ENCODE results near the gene ALDH16A1. TPM values are rescaled to one million over a fixed set of nuclear protein-coding genes. Genes with fewer than 3 reads are reported as not detected.

The ALDH16A1 gene
- total RNA-seq, 4 donors from 2014 or later = 8.0 to 12.6 (median 9.9) TPM

DNA sequence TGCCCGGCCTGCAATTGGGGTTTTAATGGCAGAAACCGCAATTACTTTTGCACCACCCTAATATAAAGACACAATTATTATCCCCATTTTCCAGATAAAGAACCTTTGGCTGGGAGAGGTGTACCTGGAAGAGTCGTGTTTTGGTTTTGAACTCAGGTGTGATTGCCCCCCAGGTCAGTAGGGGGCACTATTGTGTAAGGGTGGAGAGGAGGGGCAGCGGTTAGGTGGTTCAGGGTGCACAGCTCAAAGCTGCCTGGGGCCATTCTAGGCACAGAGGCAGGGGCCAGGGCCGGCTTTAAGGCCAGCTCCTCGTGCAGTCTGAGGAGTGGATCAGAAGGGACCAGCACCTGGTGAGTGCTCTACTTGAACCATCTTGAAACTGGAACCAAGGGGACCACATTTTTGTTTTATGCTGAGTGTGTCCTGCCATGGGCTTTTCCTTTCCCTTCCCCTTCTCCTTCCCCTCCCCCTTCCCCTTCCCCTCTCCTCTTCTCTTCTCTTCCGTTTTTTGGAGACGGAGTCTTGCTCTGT, 53.6 kb downstream of the ALDH16A1 start:
- no peaks in the 10 kb centered on the region for H3K36me3 ChIP-seq
- H3K4me1 ChIP-seq = peaks cover 5 to 7% of the 10 kb centered on the region in 2 donors
- no peaks in the 10 kb centered on the region for H3K9me3 ChIP-seq
- in situ Hi-C loops (cut with MboI; ENCODE audit: low sequenced_read_pairs in 4 of 4) = loop anchor here in 3 of 4 donors (5.0 kb wide), 2 partner anchors 41 to 171 kb away; partner anchors contain the start of gene PRMT1 (in 1 of the 3)
- ATAC-seq (peak; percentile 25 to 71), DNase-seq (peak in 1 of 2 donors; percentile 50)
- intact Hi-C loops (cut with DNase I; ENCODE audit: low total_unique reads) = loop anchor here (1.0 kb wide), 3 partner anchors 41 to 166 kb away; no protein-coding TSS in a partner anchor
- H3K4me3 ChIP-seq = no peak overlapping the region
- TF ChIP-seq, protein P1, sequence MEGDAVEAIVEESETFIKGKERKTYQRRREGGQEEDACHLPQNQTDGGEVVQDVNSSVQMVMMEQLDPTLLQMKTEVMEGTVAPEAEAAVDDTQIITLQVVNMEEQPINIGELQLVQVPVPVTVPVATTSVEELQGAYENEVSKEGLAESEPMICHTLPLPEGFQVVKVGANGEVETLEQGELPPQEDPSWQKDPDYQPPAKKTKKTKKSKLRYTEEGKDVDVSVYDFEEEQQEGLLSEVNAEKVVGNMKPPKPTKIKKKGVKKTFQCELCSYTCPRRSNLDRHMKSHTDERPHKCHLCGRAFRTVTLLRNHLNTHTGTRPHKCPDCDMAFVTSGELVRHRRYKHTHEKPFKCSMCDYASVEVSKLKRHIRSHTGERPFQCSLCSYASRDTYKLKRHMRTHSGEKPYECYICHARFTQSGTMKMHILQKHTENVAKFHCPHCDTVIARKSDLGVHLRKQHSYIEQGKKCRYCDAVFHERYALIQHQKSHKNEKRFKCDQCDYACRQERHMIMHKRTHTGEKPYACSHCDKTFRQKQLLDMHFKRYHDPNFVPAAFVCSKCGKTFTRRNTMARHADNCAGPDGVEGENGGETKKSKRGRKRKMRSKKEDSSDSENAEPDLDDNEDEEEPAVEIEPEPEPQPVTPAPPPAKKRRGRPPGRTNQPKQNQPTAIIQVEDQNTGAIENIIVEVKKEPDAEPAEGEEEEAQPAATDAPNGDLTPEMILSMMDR (IDR thresholded peaks at IDR 0.05 in 4 of 5, conservative IDR thresholded peaks at IDR 0.05 in 1 of 5) = peak; percentile 72 to 93 (median 81)
- no peak for TF ChIP-seq POLR2A (IDR thresholded peaks at IDR 0.05)
- no peak overlapping the region for H3K27ac ChIP-seq
- no peaks in the 10 kb centered on the region for H3K27me3 ChIP-seq

DNA sequence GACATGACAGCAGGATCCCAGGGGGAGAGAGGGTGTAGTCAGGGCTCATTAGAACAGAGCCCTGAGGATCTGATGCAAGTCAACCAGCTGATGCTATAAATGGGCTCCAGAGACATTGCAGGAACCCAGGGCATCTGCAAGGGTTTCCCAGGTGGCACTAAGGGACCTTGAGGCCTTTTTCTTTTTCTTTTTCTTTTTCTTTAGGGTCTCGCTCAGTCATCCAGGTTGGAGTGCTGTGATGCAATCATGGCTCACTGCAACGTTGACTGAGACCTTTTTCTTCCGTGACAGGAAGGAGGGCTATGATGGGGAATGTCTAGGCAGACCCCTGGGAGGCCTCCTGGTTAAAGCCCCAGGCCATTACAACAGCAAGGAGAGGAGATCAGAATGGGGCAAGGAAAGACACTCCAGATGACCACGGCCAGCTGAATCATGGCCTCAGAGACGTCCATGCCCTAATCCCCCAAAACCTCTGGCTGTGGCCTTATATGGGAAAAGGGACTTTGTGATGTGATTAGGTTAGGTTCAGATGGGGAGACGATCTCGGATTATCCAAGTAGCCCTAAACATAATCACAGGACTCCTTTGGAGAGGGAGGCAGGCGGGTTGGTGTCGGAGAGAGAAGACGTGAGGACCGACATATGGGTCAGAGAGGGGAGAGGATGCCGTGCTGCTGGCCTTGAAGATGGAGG, 54.9 kb downstream of the ALDH16A1 start:
- Histone ChIP-seq H3K36me3 (no peaks in the 10 kb centered on the region), H3K4me1 (peaks cover 5 to 19% of the 10 kb centered on the region in 2 donors), H3K27ac (no peak overlapping the region), H3K27me3 (no peaks in the 10 kb centered on the region), H3K9me3 (no peaks in the 10 kb centered on the region), H3K4me3 (no peak overlapping the region)
- TF ChIP-seq POLR2A (IDR thresholded peaks at IDR 0.05) = no peak
- TF ChIP-seq, protein P1 (IDR thresholded peaks at IDR 0.05 in 4 of 5, conservative IDR thresholded peaks at IDR 0.05 in 1 of 5) = no peak
- DNase-seq (no peak), ATAC-seq (no peak)
- in situ Hi-C loops (cut with MboI; ENCODE audit: low sequenced_read_pairs in 4 of 4) (loop anchor here in 3 of 4 donors (5.0 kb wide), 2 partner anchors 39 to 169 kb away; partner anchors contain the start of gene PRMT1 (in 1 of the 3)), intact Hi-C loops (cut with DNase I; ENCODE audit: low total_unique reads) (no loop called here)

DNA sequence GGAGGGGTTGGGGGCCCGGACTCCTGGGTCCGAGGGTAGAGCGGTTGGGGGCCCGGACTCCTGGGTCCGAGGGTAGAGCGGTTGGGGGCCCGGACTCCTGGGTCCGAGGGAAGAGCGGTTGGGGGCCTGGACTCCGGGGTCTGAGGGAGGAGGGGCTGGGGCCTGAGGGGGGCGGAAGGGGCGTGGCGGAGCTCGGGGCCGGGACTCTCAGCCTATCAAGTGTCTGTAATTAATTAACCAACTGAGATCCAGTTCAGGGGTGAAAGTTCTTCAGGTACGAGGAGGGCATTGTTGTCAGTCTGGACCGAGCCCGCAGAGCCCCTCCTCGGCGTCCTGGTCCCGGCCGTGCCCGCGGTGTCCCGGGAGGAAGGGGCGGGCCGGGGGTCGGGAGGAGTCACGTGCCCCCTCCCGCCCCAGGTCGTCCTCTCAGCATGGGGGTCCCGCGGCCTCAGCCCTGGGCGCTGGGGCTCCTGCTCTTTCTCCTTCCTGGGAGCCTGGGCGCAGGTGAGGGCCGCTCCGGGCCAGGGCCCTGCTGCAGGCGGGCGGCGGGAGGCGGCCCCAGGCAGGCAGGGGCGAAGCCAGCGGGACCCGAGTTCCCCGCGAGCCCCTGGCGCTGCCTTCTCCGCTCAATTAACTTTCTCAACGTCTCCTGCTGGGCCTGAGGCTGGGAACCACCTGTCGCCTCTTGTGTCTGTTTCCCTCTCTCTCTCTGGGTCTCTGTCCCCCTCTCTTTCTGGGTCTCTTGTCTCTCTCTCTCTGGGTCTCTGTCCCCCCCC, 60.1 kb downstream of the ALDH16A1 start:
- H3K9me3 ChIP-seq = no peaks in the 10 kb centered on the region
- intact Hi-C loops (cut with DNase I; ENCODE audit: low total_unique reads) = no loop called here
- peak overlapping the region; percentile 73 to 86 (median 84) for H3K4me3 ChIP-seq
- in situ Hi-C loops (cut with MboI; ENCODE audit: low sequenced_read_pairs in 4 of 4) = no loop called here
- H3K36me3 ChIP-seq = no peaks in the 10 kb centered on the region
- ATAC-seq (peak; percentile 61 to 71), DNase-seq (peak in 1 of 2 donors; percentile 38)
- TF ChIP-seq, protein P1 (IDR thresholded peaks at IDR 0.05 in 4 of 5, conservative IDR thresholded peaks at IDR 0.05 in 1 of 5) = no peak
- TF ChIP-seq POLR2A (IDR thresholded peaks at IDR 0.05) = no peak
- no peaks in the 10 kb centered on the region for H3K27me3 ChIP-seq
- H3K4me1 ChIP-seq = peaks cover 9 to 23% of the 10 kb centered on the region in 2 donors
- H3K27ac ChIP-seq = peak overlapping the region; percentile 87 to 91 (median 88)

DNA sequence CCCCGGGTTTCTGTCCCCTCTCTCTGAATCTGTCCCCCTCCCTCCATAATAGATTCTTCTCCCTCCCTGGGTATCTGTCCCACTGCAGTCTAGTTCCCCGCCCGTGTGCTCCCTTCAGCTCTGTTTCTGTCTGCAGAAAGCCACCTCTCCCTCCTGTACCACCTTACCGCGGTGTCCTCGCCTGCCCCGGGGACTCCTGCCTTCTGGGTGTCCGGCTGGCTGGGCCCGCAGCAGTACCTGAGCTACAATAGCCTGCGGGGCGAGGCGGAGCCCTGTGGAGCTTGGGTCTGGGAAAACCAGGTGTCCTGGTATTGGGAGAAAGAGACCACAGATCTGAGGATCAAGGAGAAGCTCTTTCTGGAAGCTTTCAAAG, 60.7 kb downstream of the ALDH16A1 start:
- in situ Hi-C loops (cut with MboI; ENCODE audit: low sequenced_read_pairs in 4 of 4) (no loop called here), intact Hi-C loops (cut with DNase I; ENCODE audit: low total_unique reads) (no loop called here)
- Histone ChIP-seq H3K4me3 (peak overlapping the region; percentile 73 to 86 (median 84)), H3K27ac (peak overlapping the region; percentile 87 to 91 (median 88)), H3K9me3 (no peaks in the 10 kb centered on the region), H3K4me1 (peaks cover 9 to 23% of the 10 kb centered on the region in 2 donors), H3K36me3 (no peaks in the 10 kb centered on the region), H3K27me3 (no peaks in the 10 kb centered on the region)
- ATAC-seq = peak in 1 of 2 donors; percentile 12
- no peak for DNase-seq
- no peak for TF ChIP-seq POLR2A (IDR thresholded peaks at IDR 0.05)
- TF ChIP-seq, protein P1 (IDR thresholded peaks at IDR 0.05 in 4 of 5, conservative IDR thresholded peaks at IDR 0.05 in 1 of 5) = no peak

Measured in gastrocnemius medialis (tissue), 4 donors.